HFF-Myc (cell line): ENCODE measurements around the gene PSMB5.

Source experiments
- DNase-seq: peaks from one replicate; pipeline ENCODE4 v3.0.0-alpha.2; 2011; ENCODE audit warnings: low read depth; ENCODE audit errors: extremely low read depth
- H3K4me3 ChIP-seq: replicated peaks from 2 replicates; pipeline ENCODE4 v1.5.1; 2011; ENCODE audit warnings: low read depth, mild to moderate bottlenecking, control low read depth, low read length
- TF ChIP-seq, protein P1 (sequence below): IDR thresholded peaks from 2 replicates; pipeline ENCODE4 v1.5.1; 2012; ENCODE audit warnings: mild to moderate bottlenecking, low read depth, low read length, control low read depth; ENCODE audit errors: missing control alignments

PSMB5 gene

DNA sequence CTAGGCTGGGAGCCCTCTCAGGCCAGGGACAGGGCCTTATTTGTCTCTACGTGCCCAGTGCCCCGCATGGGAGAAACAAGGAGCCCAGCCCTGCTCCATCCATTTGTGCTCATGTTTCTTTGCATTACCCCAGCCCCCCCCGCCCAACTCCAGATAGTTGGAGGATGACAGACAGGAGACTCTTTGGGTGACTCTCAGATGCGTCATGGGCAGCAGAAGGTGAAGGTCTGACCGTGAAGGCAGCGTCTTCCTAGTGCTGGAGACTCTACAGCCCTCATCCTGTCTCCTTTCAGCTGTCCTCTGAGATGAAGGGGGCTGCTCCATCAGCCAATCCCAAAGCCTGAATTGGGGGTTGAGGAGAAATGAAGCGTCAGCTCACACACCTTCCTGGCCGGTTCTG lies 7.0 kb upstream of the PSMB5 start:
- DNase-seq, result no peak
- H3K4me3 ChIP-seq, result no peak overlapping the region
- TF ChIP-seq, protein P1, sequence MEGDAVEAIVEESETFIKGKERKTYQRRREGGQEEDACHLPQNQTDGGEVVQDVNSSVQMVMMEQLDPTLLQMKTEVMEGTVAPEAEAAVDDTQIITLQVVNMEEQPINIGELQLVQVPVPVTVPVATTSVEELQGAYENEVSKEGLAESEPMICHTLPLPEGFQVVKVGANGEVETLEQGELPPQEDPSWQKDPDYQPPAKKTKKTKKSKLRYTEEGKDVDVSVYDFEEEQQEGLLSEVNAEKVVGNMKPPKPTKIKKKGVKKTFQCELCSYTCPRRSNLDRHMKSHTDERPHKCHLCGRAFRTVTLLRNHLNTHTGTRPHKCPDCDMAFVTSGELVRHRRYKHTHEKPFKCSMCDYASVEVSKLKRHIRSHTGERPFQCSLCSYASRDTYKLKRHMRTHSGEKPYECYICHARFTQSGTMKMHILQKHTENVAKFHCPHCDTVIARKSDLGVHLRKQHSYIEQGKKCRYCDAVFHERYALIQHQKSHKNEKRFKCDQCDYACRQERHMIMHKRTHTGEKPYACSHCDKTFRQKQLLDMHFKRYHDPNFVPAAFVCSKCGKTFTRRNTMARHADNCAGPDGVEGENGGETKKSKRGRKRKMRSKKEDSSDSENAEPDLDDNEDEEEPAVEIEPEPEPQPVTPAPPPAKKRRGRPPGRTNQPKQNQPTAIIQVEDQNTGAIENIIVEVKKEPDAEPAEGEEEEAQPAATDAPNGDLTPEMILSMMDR, result no peak

GRCh38 chr14:23040100-23040499 lies 5.4 kb upstream of the PSMB5 start:
- TF ChIP-seq, protein P1, result no peak
- H3K4me3 ChIP-seq, result no peak overlapping the region
- DNase-seq, result no peak

DNA sequence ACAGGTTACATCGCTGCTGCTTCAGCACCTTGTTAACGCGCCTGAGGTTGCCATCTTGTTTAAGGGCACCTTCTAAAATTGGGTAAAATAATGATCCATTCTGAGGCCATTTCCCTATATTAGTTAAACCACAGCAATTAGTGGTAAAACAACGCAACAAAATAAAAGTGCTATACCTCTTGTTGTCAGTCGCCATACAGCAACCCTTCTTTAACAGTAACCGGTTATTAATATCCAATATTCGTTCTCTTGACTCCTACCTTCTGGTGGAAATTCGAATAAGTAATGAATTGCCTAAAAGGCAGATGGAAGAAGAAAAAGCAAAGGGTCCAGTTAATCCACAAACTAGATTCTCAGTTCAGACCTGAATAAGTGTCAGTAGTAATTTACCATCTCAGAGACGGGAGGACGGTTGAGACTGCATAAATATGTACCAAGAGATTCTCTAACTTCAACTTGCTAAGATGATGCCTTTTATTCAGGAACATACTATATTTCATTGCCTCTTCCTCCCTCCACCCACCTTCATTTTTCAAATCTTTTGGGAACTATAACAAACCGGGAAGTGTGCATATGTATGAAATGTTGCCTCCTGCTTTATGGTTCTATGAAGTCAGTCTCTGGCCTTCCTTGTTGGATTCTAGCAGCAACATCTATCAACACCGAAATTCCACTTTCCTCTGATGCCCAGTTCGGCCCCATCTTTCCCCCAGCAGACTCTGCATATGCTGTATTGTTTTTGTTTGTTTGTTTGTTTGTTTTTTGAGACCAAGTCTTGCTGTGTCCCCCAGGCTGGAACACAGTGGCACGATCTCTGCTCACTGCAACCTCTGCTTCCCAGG lies 824 bp upstream of the PSMB5 start:
- no peak for DNase-seq
- TF ChIP-seq, protein P1, result no peak
- peak overlapping the region; percentile 70 for H3K4me3 ChIP-seq

DNA sequence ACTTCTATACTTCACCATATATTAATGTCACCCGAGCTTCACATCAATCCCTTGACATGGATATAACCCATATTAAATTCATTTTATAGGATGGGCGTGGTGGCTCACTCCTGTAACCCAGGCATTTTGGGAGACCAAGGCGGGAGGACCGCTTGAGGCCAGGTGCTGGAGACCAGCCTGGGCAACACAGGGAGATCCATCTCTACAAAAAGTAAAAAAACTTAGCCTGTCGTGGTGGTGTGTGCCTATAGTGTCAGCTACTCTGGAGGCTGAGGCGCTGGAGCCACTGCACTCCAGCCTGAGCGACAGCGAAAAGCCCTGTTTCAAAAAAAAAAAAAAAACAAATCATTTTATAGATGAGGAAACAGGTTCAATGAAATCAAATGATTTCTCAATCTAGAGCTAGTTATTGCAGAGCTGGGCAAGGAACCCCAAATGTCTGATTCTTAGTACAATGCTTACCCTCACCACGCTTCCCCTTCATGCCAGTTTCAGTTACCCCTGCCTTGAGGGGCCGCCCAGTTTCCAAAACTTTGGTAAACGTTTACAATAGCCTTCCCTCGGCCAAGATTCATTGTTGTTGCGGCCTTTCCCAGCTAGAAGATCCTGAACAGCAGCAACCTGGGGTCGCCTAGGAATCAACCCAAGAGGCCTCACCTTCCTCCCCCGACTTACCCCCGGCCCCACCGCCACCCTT lies 751 bp downstream of the PSMB5 start:
- TF ChIP-seq, protein P1, result no peak
- H3K4me3 ChIP-seq, result peak overlapping the region; percentile 70
- no peak for DNase-seq

DNA sequence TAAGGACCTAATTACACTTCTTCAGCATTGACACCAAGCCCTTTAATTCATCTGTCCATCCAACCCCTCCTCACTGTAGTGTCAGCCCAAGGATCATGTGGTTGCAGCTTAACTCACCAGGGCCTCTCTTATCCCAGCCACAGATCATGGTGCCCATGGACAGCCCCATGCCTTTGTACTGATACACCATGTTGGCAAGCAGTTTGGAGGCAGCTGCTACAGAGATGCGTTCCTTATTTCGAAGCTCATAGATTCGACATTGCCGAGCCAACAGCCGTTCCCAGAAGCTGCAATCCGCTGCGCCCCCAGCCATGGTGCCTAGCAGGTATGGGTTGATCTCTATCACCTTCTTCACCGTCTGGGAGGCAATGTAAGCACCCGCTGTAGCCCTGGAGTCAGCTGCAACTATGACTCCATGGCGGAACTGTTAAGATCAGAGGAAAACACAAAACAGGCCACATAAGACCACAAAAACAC lies 1.4 kb downstream of the PSMB5 start:
- H3K4me3 ChIP-seq, result peak overlapping the region; percentile 70
- TF ChIP-seq, protein P1, result no peak
- no peak for DNase-seq

DNA sequence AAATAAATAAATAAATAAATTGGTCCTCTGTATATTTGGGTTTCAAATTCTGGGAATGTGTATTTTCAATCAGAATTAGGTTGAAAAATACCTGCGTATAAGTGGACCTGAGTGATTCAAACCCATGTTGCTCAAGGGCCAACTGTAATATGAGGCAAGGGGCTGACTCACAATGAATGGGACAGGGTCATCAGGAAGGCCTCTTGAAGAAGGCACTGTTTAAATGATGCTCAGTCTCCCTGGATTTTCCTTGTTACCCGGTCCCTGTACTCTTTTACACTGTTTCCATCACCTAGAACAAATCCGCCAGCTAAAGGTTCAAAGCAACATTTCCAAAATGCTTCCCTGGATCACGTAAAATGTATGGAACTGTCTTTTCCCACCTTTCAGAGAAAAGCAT lies 3.8 kb downstream of the PSMB5 start:
- no peak overlapping the region for H3K4me3 ChIP-seq
- no peak for DNase-seq
- TF ChIP-seq, protein P1, result no peak
